ENCODE data around the gene MYO1B. TPM values are rescaled to one million over a fixed set of nuclear protein-coding genes. Genes with fewer than 3 reads are reported as not detected.

The MYO1B gene
- polyA plus RNA-seq, 1 experiment = 87.2 TPM

- POLR2A ChIA-PET = no interaction called here
- Histone ChIP-seq H3K36me3 (ENCODE audit: control insufficient read depth, insufficient read depth, low read length) (peaks cover 14% of the 10 kb centered on the region), H3K27me3 (ENCODE audit: control insufficient read depth, insufficient read depth, low read length) (no peaks in the 10 kb centered on the region), H3K4me3 (ENCODE audit: low read depth, low read length) (no peak overlapping the region)
- DNase-seq (ENCODE audit: low read depth) = no peak
- TF ChIP-seq CTCF (IDR thresholded peaks at IDR 0.05; ENCODE audit: insufficient read depth, low read depth, low read length) = no peak
- CTCF ChIA-PET = interaction anchor here (1.3 kb wide), 1 partner anchor 13 kb away, joined by 3 read pairs; no protein-coding TSS in a partner anchor
Measured at GRCh38 chr2:191415101-191415500, 169.9 kb downstream of the MYO1B start.

GRCh38 chr2:191415858-191416257 is 170.7 kb downstream of the MYO1B start:
- no peak for TF ChIP-seq CTCF (IDR thresholded peaks at IDR 0.05; ENCODE audit: insufficient read depth, low read depth, low read length)
- CTCF ChIA-PET = interaction anchor here (1.3 kb wide), 1 partner anchor 14 kb away, joined by 3 read pairs; no protein-coding TSS in a partner anchor
- Histone ChIP-seq H3K27me3 (ENCODE audit: control insufficient read depth, insufficient read depth, low read length) (no peaks in the 10 kb centered on the region), H3K4me3 (ENCODE audit: low read depth, low read length) (no peak overlapping the region), H3K36me3 (ENCODE audit: control insufficient read depth, insufficient read depth, low read length) (peaks cover 14% of the 10 kb centered on the region)
- POLR2A ChIA-PET = no interaction called here
- no peak for DNase-seq (ENCODE audit: low read depth)

- no peak for TF ChIP-seq CTCF (IDR thresholded peaks at IDR 0.05; ENCODE audit: insufficient read depth, low read depth, low read length)
- ChIA-PET CTCF (no interaction called here), POLR2A (interaction anchor here (0.6 kb wide), 1 partner anchor 252 kb away, joined by 4 read pairs; no protein-coding TSS in a partner anchor)
- DNase-seq (ENCODE audit: low read depth) = no peak
- peaks cover 10% of the 10 kb centered on the region for H3K36me3 ChIP-seq (ENCODE audit: control insufficient read depth, insufficient read depth, low read length)
- no peaks in the 10 kb centered on the region for H3K27me3 ChIP-seq (ENCODE audit: control insufficient read depth, insufficient read depth, low read length)
- H3K4me3 ChIP-seq (ENCODE audit: low read depth, low read length) = no peak overlapping the region
Measured at GRCh38 chr2:191417746-191418145, 172.5 kb downstream of the MYO1B start.

GRCh38 chr2:191421950-191422349 is 176.7 kb downstream of the MYO1B start:
- Histone ChIP-seq H3K36me3 (ENCODE audit: control insufficient read depth, insufficient read depth, low read length) (peaks cover 3% of the 10 kb centered on the region), H3K27me3 (ENCODE audit: control insufficient read depth, insufficient read depth, low read length) (no peaks in the 10 kb centered on the region), H3K4me3 (ENCODE audit: low read depth, low read length) (no peak overlapping the region)
- no peak for DNase-seq (ENCODE audit: low read depth)
- ChIA-PET POLR2A (no interaction called here), CTCF (interaction anchor here (1.5 kb wide), 1 partner anchor 369 kb away, joined by 3 read pairs; no protein-coding TSS in a partner anchor)
- no peak for TF ChIP-seq CTCF (IDR thresholded peaks at IDR 0.05; ENCODE audit: insufficient read depth, low read depth, low read length)

- POLR2A ChIA-PET = no interaction called here
- DNase-seq (ENCODE audit: low read depth) = no peak
Measured at GRCh38 chr2:191427031-191427430, 181.8 kb downstream of the MYO1B start.

More at GRCh38 chr2:191427031-191427430, 181.8 kb downstream of the MYO1B start:
- Histone ChIP-seq H3K36me3 (ENCODE audit: control insufficient read depth, insufficient read depth, low read length) (peaks cover 2% of the 10 kb centered on the region), H3K27me3 (ENCODE audit: control insufficient read depth, insufficient read depth, low read length) (no peaks in the 10 kb centered on the region), H3K4me3 (ENCODE audit: low read depth, low read length) (no peak overlapping the region)
- no peak for TF ChIP-seq CTCF (IDR thresholded peaks at IDR 0.05; ENCODE audit: insufficient read depth, low read depth, low read length)
- CTCF ChIA-PET = interaction anchor here (2.4 kb wide), 1 partner anchor 196 kb away, joined by 6 read pairs; no protein-coding TSS in a partner anchor

Measured in BJ (cell line).